Lung microvascular endothelial cell (primary cell): ENCODE measurements around the gene SERAC1. TPM values are rescaled to one million over a fixed set of nuclear protein-coding genes. Genes with fewer than 3 reads are reported as not detected.
A peak's percentile ranks its signal among the peaks of the same experiment; 100 is the strongest.

Source experiments
- DNase-seq, 2 donors: peaks; one replicate each; pipeline versions ENCODE4 v3.0.0 to v3.0.0-alpha.2; 2010; ENCODE audit warnings: low read depth in 2 of 2
- total RNA-seq: library from RNA; depleted of rRNA; stranded (reverse); fragments of >200 nt; gene quantifications from 2 replicates; pipeline ENCODE4 v1.2.1, GENCODE V29; 2014

The SERAC1 gene
- total RNA-seq, 1 donor from 2014 or later: 13.9 TPM

DNA sequence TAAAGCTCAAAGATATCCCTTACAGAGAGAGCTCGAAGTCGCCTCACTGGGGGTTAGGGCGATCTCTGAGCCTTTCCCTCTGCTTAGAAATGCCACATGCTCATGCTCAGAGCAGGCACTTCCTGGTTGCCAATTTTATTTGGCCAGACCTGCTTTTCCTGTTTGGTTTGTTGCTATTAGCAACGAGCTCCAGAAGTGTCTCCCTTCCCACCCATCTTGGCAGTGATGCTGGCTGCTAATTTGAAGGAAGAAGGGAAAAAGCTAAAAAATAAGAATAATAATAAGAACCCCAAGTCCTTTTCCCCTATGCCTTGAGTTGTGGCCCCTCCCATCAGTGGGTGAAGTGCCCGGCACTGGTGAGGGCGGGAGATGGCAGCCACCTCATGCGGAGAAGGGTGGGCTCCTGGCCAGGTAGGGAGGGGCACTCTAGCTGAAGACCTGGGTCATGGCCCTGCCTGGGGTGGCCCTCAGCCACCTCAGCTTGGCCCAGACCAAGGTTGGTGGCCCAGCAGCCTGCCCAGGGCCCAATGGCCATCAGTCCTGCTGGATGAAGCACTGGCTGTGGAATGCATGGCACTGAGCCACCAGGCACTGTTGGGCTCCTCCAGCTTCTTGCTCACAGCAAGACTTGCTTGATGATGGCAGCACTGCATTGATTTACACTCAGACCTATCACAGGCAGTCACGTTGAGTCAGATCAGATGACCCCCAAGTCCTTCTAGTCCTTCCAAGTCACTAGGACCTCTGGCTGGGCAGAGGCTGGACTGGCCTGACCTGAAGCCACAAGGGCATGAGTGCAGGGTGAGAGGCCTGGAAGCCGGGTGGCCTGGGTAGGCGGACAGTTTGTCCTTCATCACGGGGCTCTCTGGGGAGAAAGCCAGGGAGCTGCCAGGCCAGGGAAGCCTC, 107.4 kb downstream of the SERAC1 start:
- peak; percentile 89 to 96 for DNase-seq

Other genes starting within 250 kb of the SERAC1 start
- 12.1 and 22.0 TPM in 2 replicates for gene SYNJ2, start 186.4 kb downstream of the SERAC1 start, total RNA-seq
- 3.5 and 4.0 TPM in 2 replicates for gene GTF2H5, start 88 bp upstream of the SERAC1 start, total RNA-seq
- 53.4 and 103 TPM in 2 replicates for gene TULP4, start 144.2 kb upstream of the SERAC1 start, total RNA-seq